Stimulated activated CD8-positive, alpha-beta memory T cell treated with anti-CD3 and anti-CD28 coated beads, Interleukin-4, amount 100 ng/mL, for 24 hours (primary cell): Measurements from ENCODE around the gene TBXAS1.
"Not testable (repeated sequence)": the region's sequence is repeated elsewhere in the genome, so short reads cannot be mapped to it uniquely, and the experiment has no call there.

Experiments used
- DNase-seq: peaks from one replicate; pipeline ENCODE4 v3.0.0-alpha.2; 2020; ENCODE audit warnings: low read depth

The TBXAS1 gene

GRCh38 chr7:139915268-139915863 lies 86.3 kb downstream of the TBXAS1 start:
- no peak for DNase-seq

- DNase-seq, result peak; percentile 36
Measured at GRCh38 chr7:139915864-139916716, 87.0 kb downstream of the TBXAS1 start.

- no peak for DNase-seq
Measured at GRCh38 chr7:139916717-139917395, 87.8 kb downstream of the TBXAS1 start.

- no peak for DNase-seq
Measured at GRCh38 chr7:139917851-139918250, 88.8 kb downstream of the TBXAS1 start.

- no peak for DNase-seq
Measured at GRCh38 chr7:139918480-139918879, 89.4 kb downstream of the TBXAS1 start.

- DNase-seq, result no peak
Measured at GRCh38 chr7:139923090-139923489, 94.0 kb downstream of the TBXAS1 start.

GRCh38 chr7:139924461-139924860 lies 95.4 kb downstream of the TBXAS1 start:
- no peak for DNase-seq

GRCh38 chr7:139929221-139929620 lies 100.2 kb downstream of the TBXAS1 start:
- not testable (repeated sequence) for DNase-seq

GRCh38 chr7:139930286-139930965 lies 101.4 kb downstream of the TBXAS1 start:
- DNase-seq, result no peak

GRCh38 chr7:139931190-139931934 lies 102.3 kb downstream of the TBXAS1 start:
- no peak for DNase-seq

- DNase-seq, result no peak
Measured at GRCh38 chr7:139932531-139932930, 103.5 kb downstream of the TBXAS1 start.

- DNase-seq, result no peak
Measured at GRCh38 chr7:139936760-139937310, 107.8 kb downstream of the TBXAS1 start.

GRCh38 chr7:139937715-139938114 lies 108.7 kb downstream of the TBXAS1 start:
- DNase-seq, result no peak

- no peak for DNase-seq
Measured at GRCh38 chr7:139940866-139941265, 111.8 kb downstream of the TBXAS1 start.

GRCh38 chr7:139941421-139941820 lies 112.4 kb downstream of the TBXAS1 start:
- no peak for DNase-seq

GRCh38 chr7:139941866-139942265 lies 112.8 kb downstream of the TBXAS1 start:
- DNase-seq, result no peak

GRCh38 chr7:139942636-139943035 lies 113.6 kb downstream of the TBXAS1 start:
- no peak for DNase-seq

- DNase-seq, result no peak
Measured at GRCh38 chr7:139943401-139943800, 114.3 kb downstream of the TBXAS1 start.

- no peak for DNase-seq
Measured at GRCh38 chr7:139944248-139944647, 115.2 kb downstream of the TBXAS1 start.

GRCh38 chr7:139946533-139946932 lies 117.5 kb downstream of the TBXAS1 start:
- DNase-seq, result no peak

GRCh38 chr7:139947021-139947420 lies 118.0 kb downstream of the TBXAS1 start:
- DNase-seq, result no peak
